ENCODE data around the gene ASPDH.

ASPDH gene

DNA sequence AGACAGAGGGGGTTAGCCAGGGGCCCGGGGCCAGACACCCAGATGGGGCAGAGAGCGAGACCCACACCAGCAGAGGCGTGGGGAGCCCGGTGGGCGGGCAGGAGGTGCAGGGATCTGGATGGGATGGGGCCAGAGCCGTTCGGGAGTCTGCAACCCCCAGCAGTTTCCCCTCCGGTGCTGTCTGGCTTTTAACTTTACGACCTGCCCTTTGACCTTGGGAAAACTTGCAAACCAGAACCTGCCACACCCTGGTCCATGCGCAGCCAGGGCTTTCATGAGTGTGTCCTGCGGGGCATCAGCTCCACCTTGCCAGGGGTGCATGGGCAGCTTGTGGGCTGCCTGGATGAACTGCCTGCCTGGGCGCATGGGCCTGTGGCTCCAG is 12.5 kb downstream of the ASPDH start:
- Histone ChIP-seq H4K20me1 (ENCODE audit: insufficient read depth, low read length) (no peaks in the 10 kb centered on the region), H3K9me3 (ENCODE audit: insufficient read depth, low read length) (no peaks in the 10 kb centered on the region), H3K27ac (ENCODE audit: low read length) (no peak overlapping the region), H3K79me2 (ENCODE audit: low read length) (no peaks in the 10 kb centered on the region), H3K27me3 (ENCODE audit: low read depth, low read length) (peaks cover 3% of the 10 kb centered on the region; the same call in 1 of the 2 replicates), H3K4me1 (ENCODE audit: low read length) (no peaks in the 10 kb centered on the region), H3K36me3 (replicated peaks; ENCODE audit: low read depth, low read length) (no peaks in the 10 kb centered on the region), H2AFZ (ENCODE audit: low read depth, low read length) (no peak overlapping the region), H3K9ac (ENCODE audit: low read length) (no peak overlapping the region), H3K4me3 (ENCODE audit: low read length) (no peak overlapping the region), H3K4me2 (ENCODE audit: low read length) (no peak overlapping the region)
- TF ChIP-seq, protein P1, sequence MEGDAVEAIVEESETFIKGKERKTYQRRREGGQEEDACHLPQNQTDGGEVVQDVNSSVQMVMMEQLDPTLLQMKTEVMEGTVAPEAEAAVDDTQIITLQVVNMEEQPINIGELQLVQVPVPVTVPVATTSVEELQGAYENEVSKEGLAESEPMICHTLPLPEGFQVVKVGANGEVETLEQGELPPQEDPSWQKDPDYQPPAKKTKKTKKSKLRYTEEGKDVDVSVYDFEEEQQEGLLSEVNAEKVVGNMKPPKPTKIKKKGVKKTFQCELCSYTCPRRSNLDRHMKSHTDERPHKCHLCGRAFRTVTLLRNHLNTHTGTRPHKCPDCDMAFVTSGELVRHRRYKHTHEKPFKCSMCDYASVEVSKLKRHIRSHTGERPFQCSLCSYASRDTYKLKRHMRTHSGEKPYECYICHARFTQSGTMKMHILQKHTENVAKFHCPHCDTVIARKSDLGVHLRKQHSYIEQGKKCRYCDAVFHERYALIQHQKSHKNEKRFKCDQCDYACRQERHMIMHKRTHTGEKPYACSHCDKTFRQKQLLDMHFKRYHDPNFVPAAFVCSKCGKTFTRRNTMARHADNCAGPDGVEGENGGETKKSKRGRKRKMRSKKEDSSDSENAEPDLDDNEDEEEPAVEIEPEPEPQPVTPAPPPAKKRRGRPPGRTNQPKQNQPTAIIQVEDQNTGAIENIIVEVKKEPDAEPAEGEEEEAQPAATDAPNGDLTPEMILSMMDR (IDR thresholded peaks at IDR 0.05; ENCODE audit: low read depth, low read length), result no peak
- no peak for TF ChIP-seq EZH2phosphoT487 (IDR thresholded peaks at IDR 0.05; ENCODE audit: low read depth)

DNA sequence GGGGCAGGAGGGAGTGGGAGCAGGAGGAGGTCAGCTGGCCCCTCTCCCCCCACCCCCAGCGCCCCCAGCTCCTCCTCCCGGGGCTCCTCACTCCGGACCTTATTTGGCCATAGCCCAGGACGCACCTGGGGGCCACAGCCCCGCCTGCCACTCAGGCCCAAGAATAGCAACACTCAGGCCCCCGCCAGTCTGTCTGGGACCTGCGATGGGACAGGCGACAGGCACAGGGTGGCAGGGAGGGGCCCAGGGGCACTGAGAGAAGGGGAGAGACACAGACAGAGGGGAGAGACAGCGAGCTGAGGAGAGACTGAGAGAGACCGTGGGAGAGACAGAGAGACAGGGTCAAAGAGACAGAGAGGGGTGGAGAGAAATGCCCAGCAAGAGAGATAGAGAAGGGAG is 13.0 kb downstream of the ASPDH start:
- Histone ChIP-seq H3K9ac (ENCODE audit: low read length) (no peak overlapping the region), H3K4me2 (ENCODE audit: low read length) (no peak overlapping the region), H3K27ac (ENCODE audit: low read length) (no peak overlapping the region), H3K4me3 (ENCODE audit: low read length) (no peak overlapping the region), H4K20me1 (ENCODE audit: insufficient read depth, low read length) (no peaks in the 10 kb centered on the region), H3K9me3 (ENCODE audit: insufficient read depth, low read length) (no peaks in the 10 kb centered on the region), H3K4me1 (ENCODE audit: low read length) (no peaks in the 10 kb centered on the region), H3K79me2 (ENCODE audit: low read length) (no peaks in the 10 kb centered on the region), H3K36me3 (replicated peaks; ENCODE audit: low read depth, low read length) (no peaks in the 10 kb centered on the region), H2AFZ (ENCODE audit: low read depth, low read length) (no peak overlapping the region), H3K27me3 (ENCODE audit: low read depth, low read length) (peaks cover 3% of the 10 kb centered on the region; the same call in 1 of the 2 replicates)
- no peak for TF ChIP-seq EZH2phosphoT487 (IDR thresholded peaks at IDR 0.05; ENCODE audit: low read depth)
- TF ChIP-seq, protein P1 (IDR thresholded peaks at IDR 0.05; ENCODE audit: low read depth, low read length), result no peak

DNA sequence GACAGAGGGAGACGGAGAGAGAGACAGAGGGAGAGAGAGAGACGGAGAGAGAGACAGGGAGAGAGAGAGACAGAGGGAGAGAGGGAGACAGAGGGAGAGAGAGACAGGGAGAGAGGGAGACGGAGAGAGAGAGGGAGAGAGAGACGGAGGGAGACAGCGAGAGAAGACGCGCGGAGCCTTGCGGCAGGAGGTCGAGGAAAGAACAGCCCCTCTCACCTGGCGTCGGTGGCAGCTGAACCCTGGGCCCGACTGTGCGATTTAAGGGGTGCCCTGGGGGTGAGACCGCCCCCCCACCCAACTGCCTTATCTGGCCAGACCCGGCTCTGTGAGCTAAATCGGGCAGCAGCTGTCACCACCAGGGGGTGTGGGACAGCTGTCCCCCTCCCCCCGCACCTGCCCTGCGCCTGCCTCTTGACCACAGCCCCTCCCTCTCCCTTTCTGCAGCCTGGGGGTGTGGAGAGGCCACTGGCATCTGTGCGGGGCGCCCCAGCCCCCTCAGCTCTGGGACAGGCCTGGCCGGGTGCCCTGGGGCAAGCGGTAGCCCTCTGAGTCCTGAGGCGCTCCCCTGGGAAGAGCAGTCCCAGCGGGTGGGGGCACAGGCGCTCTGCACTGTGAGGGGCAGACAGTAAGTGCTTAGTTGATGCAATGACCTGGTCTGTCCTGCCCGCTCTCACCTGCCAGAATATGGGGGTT is 13.5 kb downstream of the ASPDH start:
- Histone ChIP-seq H3K4me1 (ENCODE audit: low read length) (no peaks in the 10 kb centered on the region), H3K4me2 (ENCODE audit: low read length) (no peak overlapping the region), H4K20me1 (ENCODE audit: insufficient read depth, low read length) (no peaks in the 10 kb centered on the region), H3K27me3 (ENCODE audit: low read depth, low read length) (peaks cover 3% of the 10 kb centered on the region; the same call in 1 of the 2 replicates), H3K79me2 (ENCODE audit: low read length) (no peaks in the 10 kb centered on the region), H3K36me3 (replicated peaks; ENCODE audit: low read depth, low read length) (no peaks in the 10 kb centered on the region), H3K27ac (ENCODE audit: low read length) (no peak overlapping the region), H3K9me3 (ENCODE audit: insufficient read depth, low read length) (no peaks in the 10 kb centered on the region), H2AFZ (ENCODE audit: low read depth, low read length) (no peak overlapping the region), H3K9ac (ENCODE audit: low read length) (no peak overlapping the region), H3K4me3 (ENCODE audit: low read length) (no peak overlapping the region)
- TF ChIP-seq, protein P1 (IDR thresholded peaks at IDR 0.05; ENCODE audit: low read depth, low read length), result peak; percentile 19
- no peak for TF ChIP-seq EZH2phosphoT487 (IDR thresholded peaks at IDR 0.05; ENCODE audit: low read depth)

DNA sequence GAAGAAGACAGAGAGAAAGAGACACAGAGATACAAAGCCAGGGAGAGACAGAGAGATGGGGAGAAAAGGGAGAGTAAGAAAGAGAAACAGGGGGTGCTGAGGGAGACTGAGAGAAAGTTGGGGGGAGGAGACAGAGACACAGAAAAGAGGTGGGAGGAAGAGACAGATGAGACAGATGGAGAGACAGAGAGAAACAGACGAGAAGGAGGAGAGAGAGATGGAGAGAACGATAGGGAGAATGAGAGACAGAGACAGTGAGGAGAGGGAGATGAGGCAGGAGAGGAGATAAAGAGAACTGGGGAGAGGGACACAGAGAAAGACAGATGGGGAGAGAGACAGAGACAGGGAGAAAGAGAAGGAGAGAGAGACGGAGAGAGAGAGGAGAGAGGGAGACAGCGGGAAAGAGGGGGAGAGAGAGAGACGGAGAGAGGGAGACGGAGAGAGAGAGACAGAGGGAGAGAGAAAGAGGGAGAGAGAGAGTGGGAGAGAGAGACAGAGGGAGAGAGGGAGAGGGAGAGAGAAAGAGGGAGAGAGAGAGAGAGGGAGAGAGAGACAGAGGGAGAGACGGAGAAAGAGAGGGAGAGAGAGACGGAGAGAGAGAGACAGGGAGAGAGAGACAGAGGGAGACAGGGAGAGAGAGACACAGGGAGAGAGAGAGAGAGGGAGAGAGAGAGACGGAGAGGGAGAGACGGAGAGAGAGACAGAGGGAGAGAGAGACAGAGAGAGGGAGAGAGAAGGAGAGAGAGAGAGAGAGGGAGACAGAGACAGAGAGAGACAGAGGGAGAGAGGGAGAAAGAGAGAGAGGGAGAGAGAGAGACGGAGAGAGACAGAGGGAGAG is 15.3 kb downstream of the ASPDH start:
- H3K4me2 ChIP-seq (ENCODE audit: low read length), result no peak overlapping the region
- H3K9ac ChIP-seq (ENCODE audit: low read length), result no peak overlapping the region
- H3K79me2 ChIP-seq (ENCODE audit: low read length), result no peaks in the 10 kb centered on the region
- H3K36me3 ChIP-seq (replicated peaks; ENCODE audit: low read depth, low read length), result no peaks in the 10 kb centered on the region
- TF ChIP-seq EZH2phosphoT487 (IDR thresholded peaks at IDR 0.05; ENCODE audit: low read depth), result no peak
- H3K4me3 ChIP-seq (ENCODE audit: low read length), result no peak overlapping the region
- H3K27me3 ChIP-seq (ENCODE audit: low read depth, low read length), result peaks cover 6% of the 10 kb centered on the region
- H2AFZ ChIP-seq (ENCODE audit: low read depth, low read length), result no peak overlapping the region
- H4K20me1 ChIP-seq (ENCODE audit: insufficient read depth, low read length), result no peaks in the 10 kb centered on the region
- H3K4me1 ChIP-seq (ENCODE audit: low read length), result no peaks in the 10 kb centered on the region
- no peak overlapping the region for H3K27ac ChIP-seq (ENCODE audit: low read length)
- no peaks in the 10 kb centered on the region for H3K9me3 ChIP-seq (ENCODE audit: insufficient read depth, low read length)

Data from OCI-LY3 (cell line).